BE2C (cell line): ENCODE results near the gene TLR4.

Source experiments
- DNase-seq: peaks from one replicate; pipeline ENCODE4 v3.0.0-alpha.2; 2020
- H3K27me3 ChIP-seq: fragments of 250-450 bp; sonication (Bioruptor Pico); 2 replicates; pipeline ENCODE4 v1.5.1; 2020; ENCODE audit warnings: mild to moderate bottlenecking
- H3K36me3 ChIP-seq: fragments of 250-450 bp; sonication (Bioruptor Pico); 2 replicates; pipeline ENCODE4 v1.5.1; 2020; ENCODE audit warnings: mild to moderate bottlenecking
- H3K4me1 ChIP-seq: fragments of 250-450 bp; sonication (Bioruptor Pico); 2 replicates; pipeline ENCODE4 v1.5.1; 2020
- H3K4me3 ChIP-seq: 2 replicates; pipeline ENCODE4 v1.5.1; 2011; ENCODE audit warnings: low read depth, low read length
- H3K9me3 ChIP-seq: fragments of 250-450 bp; sonication (Bioruptor Pico); 2 replicates; pipeline ENCODE4 v1.5.1; 2020
- TF ChIP-seq, protein P1 (sequence below): IDR thresholded peaks from 2 replicates; pipeline ENCODE4 v1.5.1; 2012; ENCODE audit warnings: mild to moderate bottlenecking, low read depth, low read length

Gene TLR4

GRCh38 chr9:117672369-117672768 is 31.8 kb upstream of the TLR4 start:
- TF ChIP-seq, protein P1, sequence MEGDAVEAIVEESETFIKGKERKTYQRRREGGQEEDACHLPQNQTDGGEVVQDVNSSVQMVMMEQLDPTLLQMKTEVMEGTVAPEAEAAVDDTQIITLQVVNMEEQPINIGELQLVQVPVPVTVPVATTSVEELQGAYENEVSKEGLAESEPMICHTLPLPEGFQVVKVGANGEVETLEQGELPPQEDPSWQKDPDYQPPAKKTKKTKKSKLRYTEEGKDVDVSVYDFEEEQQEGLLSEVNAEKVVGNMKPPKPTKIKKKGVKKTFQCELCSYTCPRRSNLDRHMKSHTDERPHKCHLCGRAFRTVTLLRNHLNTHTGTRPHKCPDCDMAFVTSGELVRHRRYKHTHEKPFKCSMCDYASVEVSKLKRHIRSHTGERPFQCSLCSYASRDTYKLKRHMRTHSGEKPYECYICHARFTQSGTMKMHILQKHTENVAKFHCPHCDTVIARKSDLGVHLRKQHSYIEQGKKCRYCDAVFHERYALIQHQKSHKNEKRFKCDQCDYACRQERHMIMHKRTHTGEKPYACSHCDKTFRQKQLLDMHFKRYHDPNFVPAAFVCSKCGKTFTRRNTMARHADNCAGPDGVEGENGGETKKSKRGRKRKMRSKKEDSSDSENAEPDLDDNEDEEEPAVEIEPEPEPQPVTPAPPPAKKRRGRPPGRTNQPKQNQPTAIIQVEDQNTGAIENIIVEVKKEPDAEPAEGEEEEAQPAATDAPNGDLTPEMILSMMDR = no peak
- Histone ChIP-seq H3K9me3 (no peaks in the 10 kb centered on the region), H3K4me1 (no peaks in the 10 kb centered on the region), H3K36me3 (no peaks in the 10 kb centered on the region), H3K4me3 (no peak overlapping the region), H3K27me3 (peaks cover 4% of the 10 kb centered on the region)
- DNase-seq = no peak

- TF ChIP-seq, protein P1 = no peak
- Histone ChIP-seq H3K27me3 (peaks cover 19% of the 10 kb centered on the region), H3K9me3 (no peaks in the 10 kb centered on the region), H3K4me1 (no peaks in the 10 kb centered on the region), H3K4me3 (no peak overlapping the region), H3K36me3 (no peaks in the 10 kb centered on the region)
- DNase-seq = no peak
Measured at GRCh38 chr9:117677572-117677971, 26.6 kb upstream of the TLR4 start.

DNA sequence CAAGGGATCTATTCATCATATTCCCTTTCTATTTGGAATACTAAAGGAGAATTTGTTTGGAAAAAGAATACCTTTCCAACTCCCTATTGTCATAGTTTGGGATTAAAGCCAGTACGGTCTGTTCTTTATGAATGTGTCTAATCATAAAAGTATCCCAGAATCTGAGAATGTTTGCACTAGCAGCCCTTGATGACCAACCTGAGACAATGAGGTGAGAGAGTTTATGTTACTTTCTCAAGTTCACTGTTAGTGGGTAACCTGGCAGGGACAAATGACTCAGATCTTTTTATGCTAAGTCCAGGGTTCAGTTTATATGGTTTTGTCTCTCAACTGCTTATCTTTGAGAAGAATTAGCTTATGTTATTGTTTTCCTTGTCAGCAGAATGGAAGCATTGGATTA is 25.3 kb upstream of the TLR4 start:
- no peaks in the 10 kb centered on the region for H3K4me1 ChIP-seq
- H3K36me3 ChIP-seq = no peaks in the 10 kb centered on the region
- peaks cover 21% of the 10 kb centered on the region for H3K27me3 ChIP-seq
- no peak overlapping the region for H3K4me3 ChIP-seq
- no peaks in the 10 kb centered on the region for H3K9me3 ChIP-seq
- DNase-seq = no peak
- TF ChIP-seq, protein P1 = no peak

GRCh38 chr9:117679416-117679815 is 24.8 kb upstream of the TLR4 start:
- no peak for DNase-seq
- H3K9me3 ChIP-seq = no peaks in the 10 kb centered on the region

DNA sequence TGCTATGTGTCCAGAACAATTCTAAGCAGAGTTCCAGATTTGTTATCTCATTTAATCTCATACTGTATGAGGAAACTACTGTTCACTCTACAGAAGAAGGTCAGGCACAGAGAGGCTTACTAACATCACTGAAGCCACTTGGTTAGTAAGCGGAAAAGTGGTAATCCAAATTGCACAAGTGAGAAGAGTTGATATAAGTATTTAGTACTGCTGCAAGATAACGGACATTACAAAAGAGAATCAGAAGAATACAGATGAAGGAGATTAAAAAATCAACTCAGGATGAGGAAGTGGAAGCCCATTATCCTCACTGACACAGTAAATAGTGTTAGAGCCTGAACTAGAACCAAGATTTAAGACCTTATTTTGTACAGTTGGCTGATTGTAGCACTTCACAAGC is 22.3 kb upstream of the TLR4 start:
- Histone ChIP-seq H3K9me3 (no peaks in the 10 kb centered on the region), H3K4me3 (no peak overlapping the region), H3K36me3 (no peaks in the 10 kb centered on the region), H3K4me1 (no peaks in the 10 kb centered on the region), H3K27me3 (peaks cover 32% of the 10 kb centered on the region)
- no peak for DNase-seq
- TF ChIP-seq, protein P1 = no peak

More at GRCh38 chr9:117679416-117679815, 24.8 kb upstream of the TLR4 start:
- TF ChIP-seq, protein P1 = no peak
- H3K36me3 ChIP-seq = no peaks in the 10 kb centered on the region
- H3K4me1 ChIP-seq = no peaks in the 10 kb centered on the region
- H3K27me3 ChIP-seq = peaks cover 24% of the 10 kb centered on the region
- H3K4me3 ChIP-seq = no peak overlapping the region

DNA sequence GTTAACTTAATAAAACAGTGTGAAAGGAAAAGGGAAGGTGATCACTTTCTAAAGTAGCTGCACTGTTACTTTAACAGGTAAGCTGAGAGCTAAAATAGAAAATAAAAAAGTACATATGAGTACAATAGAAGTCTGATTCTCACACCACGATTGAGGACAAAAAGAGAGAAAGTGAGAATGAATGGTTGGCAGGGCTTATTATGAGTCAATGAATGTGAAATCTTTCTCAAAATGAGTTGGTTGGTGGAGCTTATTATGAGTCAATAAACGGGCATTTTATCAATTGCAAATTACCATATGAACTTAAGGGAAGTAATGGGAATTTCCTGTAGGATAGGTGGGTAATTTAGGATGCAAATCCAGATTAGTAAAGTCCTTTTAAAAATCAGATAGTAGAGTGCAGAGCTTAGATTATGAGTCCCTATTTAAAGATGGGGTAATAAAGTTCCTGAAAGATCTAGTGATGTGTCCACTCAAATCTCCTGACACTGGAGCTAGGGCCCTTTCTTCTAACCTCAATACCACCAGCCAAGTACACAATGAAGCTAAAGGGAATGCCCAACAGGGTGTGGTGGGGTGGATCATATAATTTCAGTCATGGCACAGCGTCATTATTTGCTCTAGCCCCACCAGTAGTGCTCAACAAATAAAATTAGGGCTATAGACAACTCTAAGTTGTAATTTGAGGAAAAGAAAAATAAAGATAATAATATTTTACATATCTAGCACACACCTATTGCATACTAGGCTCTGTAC is 21.1 kb upstream of the TLR4 start:
- no peaks in the 10 kb centered on the region for H3K4me1 ChIP-seq
- no peaks in the 10 kb centered on the region for H3K36me3 ChIP-seq
- H3K27me3 ChIP-seq = peaks cover 28% of the 10 kb centered on the region
- TF ChIP-seq, protein P1 = no peak
- no peak overlapping the region for H3K4me3 ChIP-seq
- H3K9me3 ChIP-seq = no peaks in the 10 kb centered on the region
- no peak for DNase-seq
